Trophoblast cell (in vitro differentiated cells and primary cell): Measurements from ENCODE around the gene XPC.

ENCODE experiments used
- DNase-seq, 2 donors: peaks; one replicate each; pipeline ENCODE4 v3.0.0-alpha.2; 2016
- H2AFZ ChIP-seq: 2 replicates; pipeline ENCODE4 v1.6.1; 2013; ENCODE audit warnings: low read length, moderate library complexity, mild to moderate bottlenecking; ENCODE audit not compliant: insufficient read depth, poor library complexity
- H2AK5ac ChIP-seq: 2 replicates; pipeline ENCODE4 v1.6.1; 2013; ENCODE audit warnings: mild to moderate bottlenecking, low read length
- H2BK120ac ChIP-seq: 2 replicates; pipeline ENCODE4 v1.6.1; 2013; ENCODE audit warnings: low read length, mild to moderate bottlenecking, moderate library complexity; ENCODE audit not compliant: insufficient read depth, poor library complexity
- H2BK12ac ChIP-seq: 2 replicates; pipeline ENCODE4 v1.6.1; 2013; ENCODE audit warnings: mild to moderate bottlenecking, low read length, moderate library complexity
- H2BK5ac ChIP-seq: 2 replicates; pipeline ENCODE4 v1.6.1; 2013; ENCODE audit warnings: low read length, low read depth, moderate library complexity, mild to moderate bottlenecking; ENCODE audit not compliant: poor library complexity
- H3K14ac ChIP-seq: 2 replicates; pipeline ENCODE4 v1.6.1; 2013; ENCODE audit warnings: mild to moderate bottlenecking, low read length
- H3K18ac ChIP-seq: 2 replicates; pipeline ENCODE4 v1.6.1; 2013; ENCODE audit warnings: mild to moderate bottlenecking, low read length
- H3K23ac ChIP-seq: 2 replicates; pipeline ENCODE4 v1.6.1; 2013; ENCODE audit warnings: low read length
- H3K27ac ChIP-seq: 2 replicates; pipeline ENCODE4 v1.5.1; 2013; ENCODE audit warnings: low read depth, mild to moderate bottlenecking, inconsistent platforms, low read length, moderate library complexity
- H3K27me3 ChIP-seq: 2 replicates; pipeline ENCODE4 v1.6.1; 2013; ENCODE audit warnings: inconsistent platforms, mild to moderate bottlenecking, low read length, moderate library complexity; ENCODE audit not compliant: insufficient read depth
- H3K36me3 ChIP-seq, 2 experiments: 1 replicate in 1 of 2; 2 replicates in 1 of 2; pipeline ENCODE4 v1.6.1; 2013; ENCODE audit warnings: low read length in 2 of 2, mild to moderate bottlenecking in 2 of 2, moderate library complexity in 1 of 2; ENCODE audit not compliant: insufficient read depth in 2 of 2, control insufficient read depth in 1 of 2
- H3K4ac ChIP-seq: 2 replicates; pipeline ENCODE4 v1.6.1; 2013; ENCODE audit warnings: low read depth, mild to moderate bottlenecking, low read length, moderate library complexity
- H3K4me1 ChIP-seq, 2 experiments: 1 replicate in 1 of 2; 2 replicates in 1 of 2; pipeline ENCODE4 v1.6.1; 2013; ENCODE audit warnings: low read length in 2 of 2, mild to moderate bottlenecking in 2 of 2, moderate library complexity in 1 of 2; ENCODE audit not compliant: insufficient read depth in 2 of 2, control insufficient read depth in 1 of 2
- H3K4me2 ChIP-seq: 2 replicates; pipeline ENCODE4 v1.6.1; 2013; ENCODE audit warnings: inconsistent platforms, mild to moderate bottlenecking, low read length, moderate library complexity
- H3K4me3 ChIP-seq: 2 replicates; pipeline ENCODE4 v1.5.1; 2013; ENCODE audit warnings: mild to moderate bottlenecking, low read depth, low read length, inconsistent platforms
- H3K79me1 ChIP-seq: one replicate; pipeline ENCODE4 v1.6.1; 2013; ENCODE audit warnings: low read length
- H3K79me2 ChIP-seq: 2 replicates; pipeline ENCODE4 v1.6.1; 2013; ENCODE audit warnings: low read length, mild to moderate bottlenecking; ENCODE audit not compliant: control insufficient read depth, insufficient read depth, poor library complexity
- H3K9ac ChIP-seq: 2 replicates; pipeline ENCODE4 v1.6.1; 2013; ENCODE audit warnings: mild to moderate bottlenecking, low read length
- H3K9me3 ChIP-seq: 2 replicates; pipeline ENCODE4 v1.6.1; 2013; ENCODE audit warnings: low read depth, mild to moderate bottlenecking, control low read depth, inconsistent platforms, low read length; ENCODE audit not compliant: insufficient read depth
- H4K12ac ChIP-seq: 2 replicates; pipeline ENCODE4 v1.6.1; 2013; ENCODE audit warnings: low read depth, mild to moderate bottlenecking, low read length, moderate library complexity
- H4K8ac ChIP-seq: 2 replicates; pipeline ENCODE4 v1.6.1; 2013; ENCODE audit warnings: low read depth, mild to moderate bottlenecking, low read length, moderate library complexity
- H4K91ac ChIP-seq: one replicate; pipeline ENCODE4 v1.6.1; 2013; ENCODE audit warnings: low read depth, mild to moderate bottlenecking, low read length, moderate library complexity
- WGBS: extraction: QIAGEN DNeasy Blood & Tissue Kit; methylation state at CpG from one replicate; pipeline ENCODE4 v1.1.7; 2013; ENCODE audit warnings: missing lambda C conversion rate; ENCODE audit not compliant: insufficient read length, insufficient coverage; ENCODE audit errors: extremely low coverage; 5-methylcytosine and 5-hydroxymethylcytosine counted together

The XPC gene

DNA sequence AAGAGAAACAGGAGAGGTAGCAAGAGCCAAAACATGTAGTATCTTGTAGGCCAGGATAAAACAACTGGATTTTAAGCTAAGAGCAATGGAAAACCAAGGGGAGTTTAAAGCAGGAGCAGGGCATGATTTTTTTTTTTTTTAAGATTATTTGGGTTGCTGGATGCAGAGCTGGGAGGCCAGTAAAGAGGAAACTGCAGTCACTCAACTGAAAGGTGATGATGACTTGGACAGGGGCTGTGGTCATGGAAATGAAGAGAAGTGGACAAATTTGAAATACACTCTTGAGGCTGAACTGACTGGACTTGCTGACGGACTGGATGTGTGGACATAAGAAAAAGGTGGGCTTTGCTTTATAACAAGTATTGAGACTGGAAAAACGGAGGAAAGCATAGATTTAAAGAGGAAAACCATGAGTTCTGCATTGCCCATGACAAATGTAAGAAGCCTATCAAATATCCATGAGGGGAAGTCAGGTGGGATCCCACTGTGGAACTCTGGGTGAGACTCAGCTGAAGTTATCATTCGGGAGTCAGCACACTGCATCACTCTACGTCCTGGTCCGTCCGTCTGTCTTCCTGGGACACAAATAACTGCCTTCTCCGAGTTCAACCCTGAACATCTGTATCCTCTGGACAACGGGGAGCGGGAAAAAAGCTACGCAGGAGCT is 688 bp downstream of the XPC start:
- Histone ChIP-seq H3K23ac (no peak overlapping the region), H3K4me2 (peak overlapping the region; percentile 73), H4K8ac (peak overlapping the region; percentile 97), H3K36me3 (peaks cover 4 to 7% of the 10 kb centered on the region in 2 experiments), H3K4ac (peak overlapping the region; percentile 98), H3K14ac (peak overlapping the region; percentile 99), H3K4me1 (peaks cover 2 to 7% of the 10 kb centered on the region in 2 experiments), H4K91ac (peak overlapping the region; percentile 98), H2BK12ac (peak overlapping the region; percentile 71), H3K9me3 (no peaks in the 10 kb centered on the region), H2AK5ac (peak overlapping the region; percentile 83), H3K18ac (peak overlapping the region; percentile 100), H3K27ac (peak overlapping the region; percentile 93), H3K9ac (peak overlapping the region; percentile 98), H2BK120ac (peak overlapping the region; percentile 99), H3K27me3 (no peaks in the 10 kb centered on the region), H4K12ac (peak overlapping the region; percentile 95), H2AFZ (peak overlapping the region; percentile 96), H3K79me1 (peaks cover 10% of the 10 kb centered on the region), H3K79me2 (peaks cover 13% of the 10 kb centered on the region), H2BK5ac (peak overlapping the region; percentile 99), H3K4me3 (peak overlapping the region; percentile 97)
- no peak for DNase-seq
- no CpG with 5 or more reads among the region's 10 CpGs for WGBS

DNA sequence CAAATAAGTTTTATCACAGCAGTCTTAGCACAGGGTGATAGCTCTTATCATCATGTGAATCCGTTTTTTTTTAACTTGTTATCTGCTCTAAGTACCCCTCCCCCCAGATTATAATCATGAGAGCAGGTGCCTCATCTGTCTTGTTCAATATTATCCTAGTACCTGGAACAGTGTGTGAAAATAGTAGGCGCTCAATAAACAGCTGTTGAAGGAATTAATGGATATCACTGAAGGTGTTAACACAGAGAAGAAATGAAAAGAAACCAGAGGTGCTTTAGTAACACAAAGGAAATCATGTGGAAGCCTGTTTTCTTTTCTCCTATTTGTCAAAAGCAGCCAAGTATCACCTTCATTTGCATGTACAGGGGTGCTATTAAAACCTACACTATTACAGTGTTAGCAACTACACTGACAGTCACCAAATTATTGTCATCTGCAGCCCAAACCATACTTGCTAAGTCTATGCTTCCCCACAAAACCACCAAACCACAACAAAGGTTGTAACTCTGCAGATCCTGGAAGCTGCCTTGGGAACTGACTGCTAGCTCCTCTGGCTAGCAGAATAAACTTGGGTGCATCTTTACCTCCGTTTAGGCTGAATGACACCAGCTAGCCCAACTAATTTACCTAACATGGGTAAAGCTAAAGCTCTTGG is 2.9 kb downstream of the XPC start:
- Histone ChIP-seq H2BK120ac (no peak overlapping the region), H3K27me3 (no peaks in the 10 kb centered on the region), H4K91ac (no peak overlapping the region), H3K23ac (no peak overlapping the region), H4K8ac (no peak overlapping the region), H2AFZ (no peak overlapping the region), H3K4me2 (no peak overlapping the region), H3K4ac (peak overlapping the region; percentile 4), H3K4me1 (peaks cover 2 to 10% of the 10 kb centered on the region in 2 experiments), H2BK12ac (no peak overlapping the region), H3K14ac (no peak overlapping the region), H3K79me1 (peaks cover 10% of the 10 kb centered on the region), H3K36me3 (peaks cover 7 to 18% of the 10 kb centered on the region in 2 experiments), H4K12ac (no peak overlapping the region), H3K4me3 (no peak overlapping the region), H3K79me2 (peaks cover 13% of the 10 kb centered on the region), H3K9me3 (no peaks in the 10 kb centered on the region), H3K27ac (no peak overlapping the region), H2BK5ac (no peak overlapping the region), H2AK5ac (no peak overlapping the region), H3K9ac (no peak overlapping the region), H3K18ac (no peak overlapping the region)
- no peak for DNase-seq
- WGBS: no CpG with 5 or more reads among the region's 3 CpGs

DNA sequence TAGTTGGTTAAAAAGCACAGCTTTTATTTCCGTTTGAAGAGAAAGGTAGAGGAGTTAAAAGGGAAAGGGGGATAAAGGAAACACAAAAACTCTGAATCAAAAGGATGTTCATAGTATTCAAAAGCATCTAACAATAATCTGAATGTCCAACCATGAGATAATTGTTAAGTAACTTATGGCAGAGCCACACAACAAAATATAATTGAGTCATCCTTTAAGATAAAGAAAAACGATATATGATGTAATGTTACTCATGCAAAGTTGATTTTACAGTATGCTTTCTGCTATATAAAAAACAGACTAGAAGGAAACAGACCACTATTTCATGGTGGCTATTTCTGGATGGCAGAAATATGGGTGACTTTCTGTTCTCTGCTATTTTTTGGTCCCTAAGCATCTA is 3.9 kb downstream of the XPC start:
- H3K9me3 ChIP-seq: no peaks in the 10 kb centered on the region
- no peak overlapping the region for H4K91ac ChIP-seq
- no peak overlapping the region for H3K4me2 ChIP-seq
- H3K18ac ChIP-seq: no peak overlapping the region
- no peak overlapping the region for H3K4me3 ChIP-seq
- H2BK120ac ChIP-seq: no peak overlapping the region
- H3K23ac ChIP-seq: no peak overlapping the region
- no peaks in the 10 kb centered on the region for H3K27me3 ChIP-seq
- no peak overlapping the region for H3K4ac ChIP-seq
- H3K79me2 ChIP-seq: peaks cover 13% of the 10 kb centered on the region
- no CpG with 5 or more reads among the region's 2 CpGs for WGBS
- H3K27ac ChIP-seq: no peak overlapping the region
- no peak overlapping the region for H2BK12ac ChIP-seq
- peaks cover 7 to 22% of the 10 kb centered on the region in 2 experiments for H3K36me3 ChIP-seq
- no peak overlapping the region for H2AK5ac ChIP-seq
- H3K9ac ChIP-seq: no peak overlapping the region
- no peak overlapping the region for H4K12ac ChIP-seq
- DNase-seq: no peak
- H2AFZ ChIP-seq: no peak overlapping the region
- H2BK5ac ChIP-seq: no peak overlapping the region
- peaks cover 2 to 10% of the 10 kb centered on the region in 2 experiments for H3K4me1 ChIP-seq
- no peak overlapping the region for H4K8ac ChIP-seq
- no peak overlapping the region for H3K14ac ChIP-seq
- H3K79me1 ChIP-seq: peaks cover 10% of the 10 kb centered on the region

DNA sequence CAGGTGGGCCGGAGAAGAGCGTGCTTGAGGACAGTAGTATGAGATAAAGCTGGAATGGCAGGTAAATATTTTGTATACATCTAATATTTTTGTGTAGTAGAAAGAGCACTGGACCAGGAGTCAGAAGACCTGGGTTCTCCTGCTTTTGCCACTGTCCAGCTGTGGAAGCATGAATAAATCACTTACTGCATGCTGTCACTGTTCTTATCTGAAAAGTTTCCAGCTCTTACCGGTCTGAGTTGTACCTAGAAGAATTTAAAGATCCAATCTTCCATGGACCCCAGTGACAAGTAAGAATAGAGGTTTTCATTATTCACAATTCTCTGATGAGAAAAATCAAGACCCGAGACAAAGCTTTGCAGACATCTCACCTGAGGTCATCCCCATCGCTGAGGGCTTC is 5.9 kb downstream of the XPC start:
- WGBS: no CpG with 5 or more reads among the region's 5 CpGs
- Histone ChIP-seq H3K9me3 (no peaks in the 10 kb centered on the region), H3K4me1 (peaks cover 3 to 10% of the 10 kb centered on the region in 2 experiments), H3K4ac (no peak overlapping the region), H3K4me2 (no peak overlapping the region), H4K91ac (no peak overlapping the region), H4K8ac (no peak overlapping the region), H2AK5ac (no peak overlapping the region), H3K79me1 (no peaks in the 10 kb centered on the region), H3K79me2 (peaks cover 2% of the 10 kb centered on the region), H3K14ac (no peak overlapping the region), H3K9ac (no peak overlapping the region), H2BK12ac (no peak overlapping the region), H3K36me3 (peaks cover 15 to 32% of the 10 kb centered on the region in 2 experiments), H3K18ac (no peak overlapping the region), H2BK120ac (no peak overlapping the region), H3K27me3 (no peaks in the 10 kb centered on the region), H3K23ac (no peak overlapping the region), H2AFZ (no peak overlapping the region), H4K12ac (no peak overlapping the region), H2BK5ac (no peak overlapping the region), H3K4me3 (no peak overlapping the region), H3K27ac (no peak overlapping the region)
- peak in 1 of 2 donors; percentile 36 for DNase-seq
